ENCODE results near the gene KIF21A. TPM values are rescaled to one million over a fixed set of nuclear protein-coding genes. Genes with fewer than 3 reads are reported as not detected.

KIF21A gene
- total RNA-seq, 2 experiments from 2014 or later = 1.1 TPM; not detected in 1

DNA sequence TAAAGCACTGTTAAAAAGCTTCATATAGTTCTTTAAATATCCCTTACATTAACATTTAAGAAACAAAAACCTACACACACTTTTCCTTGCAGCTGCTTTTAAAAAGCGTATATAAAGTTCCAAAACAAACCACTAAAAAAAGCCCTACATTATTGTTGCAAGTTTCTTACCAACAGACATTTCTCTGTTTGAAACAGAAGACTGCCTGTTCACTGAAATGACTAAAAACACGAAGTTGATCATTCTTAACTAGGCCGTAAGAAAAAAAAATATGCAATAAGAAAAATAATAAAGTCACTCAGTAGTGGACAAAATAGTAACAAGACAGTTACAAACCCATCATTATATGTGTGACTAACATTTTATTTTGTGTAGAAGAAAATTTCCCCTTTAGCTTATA is 37.3 kb downstream of the KIF21A start:
- Histone ChIP-seq H3K27ac (ENCODE audit: low read depth, low read length, poor library complexity, severe bottlenecking) (no peak overlapping the region), H2AFZ (ENCODE audit: low read length) (no peak overlapping the region), H3K9me3 (ENCODE audit: low read length) (no peaks in the 10 kb centered on the region), H3K4me1 (ENCODE audit: insufficient read depth, low read length, poor library complexity, severe bottlenecking) (no peaks in the 10 kb centered on the region), H4K20me1 (ENCODE audit: insufficient read depth, low read length) (no peaks in the 10 kb centered on the region), H3K79me2 (ENCODE audit: insufficient read depth, low read depth, low read length) (no peaks in the 10 kb centered on the region), H3K9me2 (ENCODE audit: insufficient read depth, low read length) (no peaks in the 10 kb centered on the region), H3K4me3 (ENCODE audit: low read depth, low read length, poor library complexity, severe bottlenecking) (no peak overlapping the region), H3K36me3 (ENCODE audit: insufficient read depth, low read length) (no peaks in the 10 kb centered on the region), H3K4me2 (ENCODE audit: low read length) (no peak overlapping the region)
- intact Hi-C loops (cut with micrococcal nuclease; ENCODE audit: unreplicated experiment) = no loop called here
- POLR2A ChIA-PET = interaction anchor here (0.7 kb wide), 2 partner anchors 100 to 866 kb away, joined by 3 to 4 read pairs; no protein-coding TSS in a partner anchor
- DNase-seq (ENCODE audit: low spot score) = no peak
- no peak for TF ChIP-seq EZH2phosphoT487 (IDR thresholded peaks at IDR 0.05; ENCODE audit: borderline replicate concordance, low read depth, low read length)
- TF ChIP-seq, protein P1, sequence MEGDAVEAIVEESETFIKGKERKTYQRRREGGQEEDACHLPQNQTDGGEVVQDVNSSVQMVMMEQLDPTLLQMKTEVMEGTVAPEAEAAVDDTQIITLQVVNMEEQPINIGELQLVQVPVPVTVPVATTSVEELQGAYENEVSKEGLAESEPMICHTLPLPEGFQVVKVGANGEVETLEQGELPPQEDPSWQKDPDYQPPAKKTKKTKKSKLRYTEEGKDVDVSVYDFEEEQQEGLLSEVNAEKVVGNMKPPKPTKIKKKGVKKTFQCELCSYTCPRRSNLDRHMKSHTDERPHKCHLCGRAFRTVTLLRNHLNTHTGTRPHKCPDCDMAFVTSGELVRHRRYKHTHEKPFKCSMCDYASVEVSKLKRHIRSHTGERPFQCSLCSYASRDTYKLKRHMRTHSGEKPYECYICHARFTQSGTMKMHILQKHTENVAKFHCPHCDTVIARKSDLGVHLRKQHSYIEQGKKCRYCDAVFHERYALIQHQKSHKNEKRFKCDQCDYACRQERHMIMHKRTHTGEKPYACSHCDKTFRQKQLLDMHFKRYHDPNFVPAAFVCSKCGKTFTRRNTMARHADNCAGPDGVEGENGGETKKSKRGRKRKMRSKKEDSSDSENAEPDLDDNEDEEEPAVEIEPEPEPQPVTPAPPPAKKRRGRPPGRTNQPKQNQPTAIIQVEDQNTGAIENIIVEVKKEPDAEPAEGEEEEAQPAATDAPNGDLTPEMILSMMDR (conservative IDR thresholded peaks at IDR 0.05; ENCODE audit: low read length) = no peak
- CTCF ChIA-PET (ENCODE audit: unreplicated experiment) = no interaction called here
- BruUV-seq (replicated peaks) = no TSS peak

DNA sequence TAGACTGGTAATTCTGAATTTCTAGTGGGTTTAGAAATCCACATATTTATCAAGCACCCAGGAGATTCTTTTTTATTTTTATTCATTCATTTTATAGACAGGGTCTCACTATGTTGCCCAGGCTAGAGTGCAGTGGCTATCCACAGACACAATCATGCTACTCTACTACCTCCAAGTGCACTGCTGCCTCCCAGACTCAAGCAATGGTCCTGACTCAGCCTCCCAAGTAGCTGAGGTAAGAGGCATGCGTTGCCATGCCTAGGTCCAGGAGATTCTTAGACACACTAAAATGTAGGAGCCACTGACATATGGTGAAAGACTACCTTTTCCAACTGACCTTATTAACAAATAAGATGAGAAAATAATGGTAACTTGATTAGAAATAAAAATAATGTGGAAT is 38.9 kb downstream of the KIF21A start:
- Histone ChIP-seq H3K9me3 (ENCODE audit: low read length) (no peaks in the 10 kb centered on the region), H3K4me1 (ENCODE audit: insufficient read depth, low read length, poor library complexity, severe bottlenecking) (no peaks in the 10 kb centered on the region), H3K36me3 (ENCODE audit: insufficient read depth, low read length) (no peaks in the 10 kb centered on the region), H2AFZ (ENCODE audit: low read length) (no peak overlapping the region), H3K27ac (ENCODE audit: low read depth, low read length, poor library complexity, severe bottlenecking) (no peak overlapping the region), H3K79me2 (ENCODE audit: insufficient read depth, low read depth, low read length) (no peaks in the 10 kb centered on the region), H3K9me2 (ENCODE audit: insufficient read depth, low read length) (no peaks in the 10 kb centered on the region), H3K4me2 (ENCODE audit: low read length) (no peak overlapping the region), H4K20me1 (ENCODE audit: insufficient read depth, low read length) (no peaks in the 10 kb centered on the region), H3K4me3 (ENCODE audit: low read depth, low read length, poor library complexity, severe bottlenecking) (no peak overlapping the region)
- TF ChIP-seq, protein P1 (conservative IDR thresholded peaks at IDR 0.05; ENCODE audit: low read length) = no peak
- TF ChIP-seq EZH2phosphoT487 (IDR thresholded peaks at IDR 0.05; ENCODE audit: borderline replicate concordance, low read depth, low read length) = no peak
- ChIA-PET POLR2A (interaction anchor here (1.0 kb wide), 1 partner anchor 59 kb away, joined by 3 read pairs; no protein-coding TSS in a partner anchor), CTCF (ENCODE audit: unreplicated experiment) (no interaction called here)
- intact Hi-C loops (cut with micrococcal nuclease; ENCODE audit: unreplicated experiment) = no loop called here
- no TSS peak for BruUV-seq (replicated peaks)
- no peak for DNase-seq (ENCODE audit: low spot score)

DNA sequence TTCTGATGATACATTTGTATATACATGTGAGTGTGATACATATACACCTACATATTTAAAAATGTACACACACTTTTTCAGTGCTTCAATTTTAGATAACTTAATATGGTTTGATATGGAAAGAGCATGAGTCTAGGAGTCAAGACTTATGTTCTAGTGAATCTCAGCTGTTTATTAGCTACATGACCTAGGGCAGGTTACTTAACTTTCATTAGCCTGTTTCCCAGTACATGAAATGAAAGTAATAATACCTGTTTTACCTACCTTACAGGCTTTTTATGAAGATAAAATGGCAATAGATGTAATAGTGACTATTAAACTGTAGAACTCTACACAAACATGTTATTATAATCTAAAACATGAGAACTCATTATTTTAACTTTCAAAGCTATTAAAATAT is 39.5 kb downstream of the KIF21A start:
- CTCF ChIA-PET (ENCODE audit: unreplicated experiment) = no interaction called here
- Histone ChIP-seq H3K9me2 (ENCODE audit: insufficient read depth, low read length) (no peaks in the 10 kb centered on the region), H3K4me3 (ENCODE audit: low read depth, low read length, poor library complexity, severe bottlenecking) (no peak overlapping the region), H3K4me2 (ENCODE audit: low read length) (no peak overlapping the region), H3K79me2 (ENCODE audit: insufficient read depth, low read depth, low read length) (no peaks in the 10 kb centered on the region), H3K36me3 (ENCODE audit: insufficient read depth, low read length) (no peaks in the 10 kb centered on the region), H3K9me3 (ENCODE audit: low read length) (no peaks in the 10 kb centered on the region), H3K4me1 (ENCODE audit: insufficient read depth, low read length, poor library complexity, severe bottlenecking) (no peaks in the 10 kb centered on the region), H2AFZ (ENCODE audit: low read length) (no peak overlapping the region), H3K27ac (ENCODE audit: low read depth, low read length, poor library complexity, severe bottlenecking) (no peak overlapping the region), H4K20me1 (ENCODE audit: insufficient read depth, low read length) (no peaks in the 10 kb centered on the region)
- intact Hi-C loops (cut with micrococcal nuclease; ENCODE audit: unreplicated experiment) = no loop called here
- POLR2A ChIA-PET = interaction anchor here (1.0 kb wide), 1 partner anchor 58 kb away, joined by 3 read pairs; no protein-coding TSS in a partner anchor
- TF ChIP-seq EZH2phosphoT487 (IDR thresholded peaks at IDR 0.05; ENCODE audit: borderline replicate concordance, low read depth, low read length) = no peak
- TF ChIP-seq, protein P1 (conservative IDR thresholded peaks at IDR 0.05; ENCODE audit: low read length) = no peak
- DNase-seq (ENCODE audit: low spot score) = no peak
- no TSS peak for BruUV-seq (replicated peaks)

All from OCI-LY7 (cell line).